Measurements from ENCODE around the gene KDM4B.

KDM4B gene

GRCh38 chr19:5093948-5094718 is 125.2 kb downstream of the KDM4B start:
- intact Hi-C loops (cut with DNase I): no loop called here
- peak in 1 of 10 donors; percentile 76 for DNase-seq

DNA sequence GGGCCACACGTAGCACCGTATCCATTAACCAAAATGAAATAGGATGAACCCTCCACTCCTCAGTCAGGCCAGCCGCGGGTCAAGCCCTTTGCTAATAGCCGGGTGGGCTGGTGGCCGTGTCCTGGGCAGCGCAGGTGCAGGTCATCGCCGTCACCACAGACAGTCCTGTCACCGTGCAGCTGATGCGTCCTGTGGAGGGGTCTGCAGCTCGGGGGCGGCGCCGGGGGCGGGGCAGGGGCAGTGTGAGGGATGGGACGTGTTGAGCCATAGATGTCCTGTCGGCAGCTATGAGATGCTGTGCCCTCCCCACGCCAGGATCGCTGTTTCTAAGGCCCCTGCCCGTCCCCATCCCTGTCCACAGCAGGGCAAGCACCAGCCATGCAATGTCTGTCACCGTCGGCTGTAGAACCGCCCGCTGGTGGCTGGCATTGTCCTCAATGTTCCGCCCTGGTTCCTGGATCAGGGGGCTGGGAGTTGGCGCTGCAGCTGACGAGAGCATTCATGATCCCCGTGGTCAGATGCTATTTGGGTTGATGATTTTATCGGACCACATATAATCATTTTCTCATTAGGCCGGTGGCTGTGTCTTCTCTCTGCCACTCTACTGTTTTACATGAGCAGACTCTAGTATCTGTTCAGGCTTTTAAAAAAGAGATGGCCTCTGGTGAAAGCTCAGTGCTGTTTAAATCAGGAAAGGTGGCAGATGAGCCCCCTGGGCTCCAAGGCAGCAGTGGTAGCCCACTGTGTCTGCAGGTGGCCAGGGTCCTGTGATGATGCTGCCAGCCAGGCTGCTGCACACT is 126.1 kb downstream of the KDM4B start:
- peak in 1 of 10 donors; percentile 83 for DNase-seq
- intact Hi-C loops (cut with DNase I): no loop called here

- DNase-seq: no peak
- intact Hi-C loops (cut with DNase I): no loop called here
These were observed 126.6 kb downstream of the KDM4B start for GRCh38 chr19:5095568-5095850.

- peak in 1 of 10 donors; percentile 75 for DNase-seq
- intact Hi-C loops (cut with DNase I): no loop called here
These were observed 127.6 kb downstream of the KDM4B start for GRCh38 chr19:5096536-5096935.

- intact Hi-C loops (cut with DNase I): no loop called here
- DNase-seq: no peak
These were observed 128.5 kb downstream of the KDM4B start for GRCh38 chr19:5097331-5097930.

DNA sequence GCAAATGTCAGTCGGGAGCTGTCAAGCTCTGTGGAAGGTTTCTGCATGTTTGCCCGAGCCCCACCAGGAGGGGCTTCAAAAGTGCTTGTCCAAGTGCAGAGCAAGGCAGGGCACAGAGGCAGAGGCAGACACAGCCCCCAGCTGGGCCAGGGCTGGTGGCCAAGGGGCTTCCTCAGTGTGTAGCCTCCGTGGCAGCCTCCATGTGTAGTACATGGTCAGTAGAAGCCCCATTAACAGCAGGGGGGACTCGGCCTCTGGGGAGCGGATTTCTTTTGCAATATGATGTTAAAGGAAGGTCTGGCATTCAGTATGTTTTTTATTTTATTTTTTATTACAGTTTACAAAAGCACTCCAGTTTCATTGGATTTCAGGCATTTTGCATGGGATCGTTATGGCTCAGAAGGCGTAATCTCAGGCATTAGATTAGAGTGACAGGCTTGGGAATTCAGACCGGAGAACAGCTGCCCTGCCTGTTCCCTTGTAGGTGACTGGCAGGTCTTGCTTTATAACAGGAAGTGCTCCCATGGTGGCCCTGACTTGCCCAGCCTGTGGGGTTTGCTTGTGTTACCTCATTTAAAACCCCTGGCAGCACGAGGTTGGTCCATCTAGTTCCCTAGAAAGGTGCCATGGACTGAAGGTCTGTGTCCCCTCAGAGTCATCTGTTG is 129.2 kb downstream of the KDM4B start:
- intact Hi-C loops (cut with DNase I): no loop called here
- no peak for DNase-seq

- intact Hi-C loops (cut with DNase I): no loop called here
- no peak for DNase-seq
These were observed 129.7 kb downstream of the KDM4B start for GRCh38 chr19:5098646-5099045.

DNA sequence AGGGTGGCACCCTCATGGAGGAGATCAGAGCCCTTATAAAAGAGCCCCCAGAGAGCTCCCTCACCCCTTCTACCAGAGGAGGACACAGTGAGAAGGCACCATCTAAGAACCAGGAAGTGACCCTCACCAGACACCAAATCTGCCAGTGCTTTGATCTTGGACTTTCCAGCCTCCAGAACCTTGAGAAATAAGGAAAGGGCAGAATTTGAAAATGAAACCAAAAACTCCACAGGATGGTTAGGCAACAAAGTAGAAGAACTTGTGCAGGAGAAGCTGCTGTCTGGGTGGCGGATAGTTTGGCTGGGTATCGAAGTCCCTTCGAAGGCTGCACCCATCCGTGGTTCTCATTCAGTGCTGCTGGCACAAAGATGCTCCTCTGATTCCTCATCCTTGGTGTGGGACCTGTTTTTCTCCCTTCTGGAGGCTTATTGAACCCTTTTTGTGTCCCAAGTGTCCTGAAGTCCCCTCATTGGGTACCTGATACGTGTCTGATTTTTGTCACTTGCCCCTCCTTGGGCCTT is 130.8 kb downstream of the KDM4B start:
- intact Hi-C loops (cut with DNase I): no loop called here
- DNase-seq: no peak

GRCh38 chr19:5101871-5102270 is 133.0 kb downstream of the KDM4B start:
- DNase-seq: no peak
- intact Hi-C loops (cut with DNase I): no loop called here

DNA sequence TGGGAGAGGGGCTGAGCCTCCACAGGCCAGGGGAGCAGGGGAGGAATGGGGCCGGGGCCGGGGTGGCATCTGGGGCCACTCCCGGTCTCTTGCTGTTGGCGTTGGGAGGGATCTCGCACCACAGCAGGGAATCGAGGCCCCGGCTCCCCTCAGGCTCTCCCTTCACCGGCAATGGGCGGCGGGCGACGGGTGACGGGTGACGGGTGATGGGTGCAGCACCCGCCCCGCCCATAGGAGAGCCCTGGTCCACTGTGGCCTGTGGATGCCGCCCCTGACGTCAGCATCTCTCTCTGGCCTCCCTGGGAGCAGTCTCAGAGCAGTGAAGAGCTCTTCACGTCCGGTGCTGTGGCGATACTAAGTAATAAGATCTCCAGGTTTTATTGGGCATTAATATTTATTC is 133.6 kb downstream of the KDM4B start:
- intact Hi-C loops (cut with DNase I): no loop called here
- DNase-seq: peak in 1 of 10 donors; percentile 77

DNA sequence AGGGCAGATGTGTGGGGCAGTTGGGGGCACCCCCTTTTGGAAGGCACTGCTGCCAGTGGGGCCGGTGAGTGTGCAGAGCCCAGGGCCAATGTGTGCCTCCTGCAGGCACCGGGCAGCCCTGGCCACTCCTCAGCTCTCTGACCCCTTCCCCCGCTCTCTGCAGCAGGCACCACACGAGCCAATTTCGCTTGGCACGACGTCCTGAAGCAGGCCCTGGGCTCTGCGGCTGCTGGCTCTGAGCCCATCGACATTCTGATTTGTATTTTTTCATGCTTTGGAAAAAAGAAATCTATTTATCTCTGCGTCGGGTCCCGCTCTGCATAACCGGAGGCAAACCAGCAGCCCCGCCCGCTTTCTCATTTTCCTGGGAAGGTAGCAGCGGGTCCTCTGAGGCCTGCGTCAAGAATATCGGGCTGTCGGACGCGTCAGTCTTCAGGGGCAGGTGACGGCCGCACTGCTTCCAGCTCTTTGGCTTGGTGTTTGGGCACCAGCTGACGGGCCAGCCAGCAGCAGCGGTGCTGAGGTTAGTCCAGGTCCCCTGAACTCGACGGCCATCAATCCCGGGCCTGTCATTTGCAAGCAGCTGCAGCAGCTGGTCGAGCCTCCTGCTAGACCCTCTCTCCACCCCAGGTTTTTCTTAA is 134.3 kb downstream of the KDM4B start:
- intact Hi-C loops (cut with DNase I): no loop called here
- peak in 5 of 10 donors; percentile 26 to 58 (median 53) for DNase-seq

GRCh38 chr19:5103812-5104410 is 135.0 kb downstream of the KDM4B start:
- DNase-seq: no peak
- intact Hi-C loops (cut with DNase I): no loop called here

DNA sequence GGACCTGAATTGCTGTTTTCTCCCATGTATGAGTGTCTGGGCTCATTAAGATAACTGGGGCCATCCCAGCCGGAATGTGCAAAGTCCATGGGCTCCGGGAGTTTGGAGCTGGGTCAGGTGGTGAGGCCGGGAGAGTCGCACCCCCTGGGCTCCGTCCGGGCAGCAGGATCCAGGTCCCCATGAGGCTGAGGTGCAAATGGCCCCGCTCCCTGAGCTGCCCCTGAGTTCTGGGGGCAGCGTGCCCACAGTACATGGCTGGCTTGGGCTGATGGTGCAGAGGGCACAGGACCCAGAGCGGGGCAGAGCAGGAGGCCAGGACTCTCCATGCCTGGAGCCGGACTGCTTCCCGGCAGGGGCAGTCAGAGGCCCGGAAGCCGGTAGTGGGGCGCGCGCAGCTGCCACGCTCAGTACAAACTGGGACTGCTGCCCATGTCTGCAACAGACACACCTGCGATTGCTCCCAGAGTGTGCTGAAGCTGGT is 136.0 kb downstream of the KDM4B start:
- intact Hi-C loops (cut with DNase I): no loop called here
- DNase-seq: peak in 1 of 10 donors; percentile 78

DNA sequence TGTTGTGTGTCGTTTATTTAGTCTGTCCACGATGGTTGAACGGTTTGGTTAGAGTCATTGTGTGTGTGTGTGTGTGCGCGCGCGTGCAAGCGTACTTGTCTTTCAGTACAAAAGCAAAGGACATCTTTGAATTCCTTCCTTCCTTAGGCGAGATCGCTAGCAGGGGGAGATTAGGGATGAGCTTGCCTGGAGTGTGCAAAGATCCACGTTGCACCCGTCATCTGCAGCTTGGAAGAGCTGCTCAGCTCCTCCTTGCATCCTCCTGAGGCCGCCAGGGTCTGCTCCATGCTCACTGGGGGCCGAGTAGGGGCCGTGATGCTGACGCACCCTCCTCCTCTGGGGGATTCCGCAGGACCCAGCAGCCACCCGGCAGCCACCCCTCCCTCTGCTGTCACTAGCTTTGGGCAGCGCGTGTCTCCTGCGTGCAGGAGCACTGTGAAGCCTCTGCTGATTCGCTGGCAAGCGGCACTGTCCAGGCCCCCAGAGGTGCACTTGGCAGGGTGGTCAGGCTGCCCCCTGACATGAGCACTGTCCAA is 137.3 kb downstream of the KDM4B start:
- peak in 1 of 10 donors; percentile 78 for DNase-seq
- intact Hi-C loops (cut with DNase I): no loop called here

GRCh38 chr19:5106971-5107370 is 138.1 kb downstream of the KDM4B start:
- DNase-seq: no peak
- intact Hi-C loops (cut with DNase I): no loop called here

DNA sequence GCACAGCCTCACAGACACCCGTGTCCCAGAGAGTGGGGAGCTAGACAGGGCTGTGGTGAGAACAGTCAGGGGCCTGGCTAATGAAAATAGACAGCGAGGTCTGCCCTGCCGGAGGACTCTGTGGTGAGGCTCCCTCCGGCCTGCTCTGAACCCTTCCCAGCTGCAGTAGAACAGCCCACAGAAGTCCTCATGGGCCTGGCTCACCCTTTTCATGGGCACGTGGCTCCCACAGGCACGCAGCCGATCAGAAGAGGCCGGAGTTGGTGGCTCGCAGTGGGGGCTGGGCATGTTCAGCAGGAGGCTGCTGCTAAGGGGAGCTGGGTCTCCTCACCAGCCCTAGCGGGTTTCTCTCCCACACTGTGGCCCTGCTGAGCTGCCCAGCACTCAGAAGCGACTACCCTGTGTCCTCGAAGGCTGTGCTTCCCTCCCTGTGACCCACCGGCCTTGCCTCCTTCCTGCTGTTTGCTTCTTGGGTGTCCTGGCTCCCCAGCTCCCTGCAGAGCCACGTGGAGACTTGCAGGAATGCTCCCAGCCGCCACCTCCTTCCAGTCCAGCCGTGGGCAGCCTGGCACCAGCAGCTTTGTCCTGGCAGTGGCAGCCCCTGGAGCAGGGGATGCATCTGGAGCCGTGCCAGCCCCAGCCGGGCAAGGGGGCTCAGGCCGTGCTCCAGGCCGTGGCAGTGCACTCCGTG is 138.7 kb downstream of the KDM4B start:
- DNase-seq: no peak
- intact Hi-C loops (cut with DNase I): no loop called here

DNA sequence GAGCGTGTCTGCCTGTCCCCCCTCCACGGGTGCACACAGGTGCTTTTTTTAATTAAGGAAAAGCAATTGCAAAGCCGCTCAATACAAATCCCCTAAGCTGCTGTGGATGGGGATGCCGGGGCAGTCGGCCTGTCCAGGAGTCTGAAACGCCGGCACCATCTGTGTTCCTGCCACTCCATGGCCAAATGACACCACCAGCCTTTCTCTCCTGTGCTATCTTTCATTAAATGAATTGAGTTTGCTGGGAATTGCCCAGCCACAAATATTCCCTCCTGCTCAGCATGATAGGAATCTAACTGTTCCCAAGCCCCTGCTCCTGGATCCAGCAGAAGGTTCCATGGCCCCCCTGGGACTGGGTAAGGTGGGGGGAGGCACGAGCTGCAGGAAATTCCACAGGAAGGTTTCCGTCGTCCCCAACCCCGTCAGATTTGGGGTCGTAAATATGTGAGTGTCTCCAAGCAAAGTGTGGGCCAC is 139.2 kb downstream of the KDM4B start:
- DNase-seq: no peak
- intact Hi-C loops (cut with DNase I): no loop called here

GRCh38 chr19:5108866-5109265 is 140.0 kb downstream of the KDM4B start:
- DNase-seq: no peak
- intact Hi-C loops (cut with DNase I): no loop called here

DNA sequence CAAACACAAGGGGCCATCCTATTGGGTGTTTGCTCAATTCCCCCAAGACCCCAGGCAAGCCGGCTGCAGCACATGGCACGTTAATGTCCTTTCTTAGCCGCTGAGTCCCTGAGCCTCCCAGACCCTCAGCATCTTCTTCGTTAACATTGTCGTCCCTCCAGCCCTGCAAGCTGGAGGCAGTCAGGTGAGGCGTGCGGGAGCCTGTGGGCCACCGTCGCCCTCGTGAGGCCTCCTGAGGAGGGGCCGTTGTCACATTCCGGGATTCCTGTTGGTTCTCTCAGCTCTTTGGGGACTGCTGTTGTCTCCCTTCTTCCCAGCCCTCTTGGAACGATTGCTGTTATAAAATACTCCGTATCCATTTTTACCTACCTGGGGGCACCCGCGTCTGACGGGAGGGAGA is 140.6 kb downstream of the KDM4B start:
- intact Hi-C loops (cut with DNase I): no loop called here
- DNase-seq: no peak

Measured in posterior cingulate gyrus (tissue), 11 donors.